ENCODE data around the gene DLGAP1. TPM values are rescaled to one million over a fixed set of nuclear protein-coding genes. Genes with fewer than 3 reads are reported as not detected.

DLGAP1 gene
- total RNA-seq, 1 donor from 2014 or later, result 3.2 TPM

Small RNA genes lying within 50 kb of the gene (microRNA-seq; reads per million reads assigned to microRNA genes)
- gene MIR6718 (ENCODE audit: borderline number of aligned reads, borderline replicate concordance), result not detected

Small RNA genes lying within 50 kb of the gene (small RNA-seq; reads per million reads assigned to genes)
- gene AP005208.1, result not detected
- gene AP005403.1, result not detected
- gene MIR6718, result not detected
- not detected for gene RN7SL39P
- gene RNU6-831P, result not detected
